K562 (cell line): Measurements from ENCODE around the gene NCKIPSD. TPM values are rescaled to one million over a fixed set of nuclear protein-coding genes. Genes with fewer than 3 reads are reported as not detected.

ENCODE experiments used
- ATAC-seq: fragments of 200-7000 bp; cut with Tn5 transposase; 3 replicates; pipeline ENCODE4 v1.9.1; 2020; ENCODE audit warnings: moderate library complexity
- BruUV-seq: library from RNA; stranded (reverse); fragments of 400-500 nt; replicated peaks from 2 replicates; lab custom pipeline; 2021; lab: Mats Ljungman, UMichigan
- CTCF ChIA-PET: fragments of 300-600 bp; formaldehyde crosslinking; extraction: SDS; loops from one replicate; lab custom pipeline; 2021; ENCODE audit warnings: low intra/inter-chr PET ratio; lab: Yijun Ruan, JAX
- POLR2A ChIA-PET: fragments of 300-600, 350-650 bp; sonication (Branson Sonifier 250); formaldehyde crosslinking; extraction: SDS; loops from one replicate; lab custom pipeline; 2021; ENCODE audit warnings: antibody characterized with exemption, inconsistent platforms; lab: Yijun Ruan, JAX
- DNase-seq, 4 experiments: peaks; one replicate each; pipeline versions ENCODE4 v3.0.0 to v3.0.0-alpha.2; 2011 to 2018; ENCODE audit warnings: low spot score in 3 of 4, mixed read lengths in 3 of 4; ENCODE audit errors: extremely low read depth in 1 of 4
- FAIRE-seq: peaks from 2 replicates; lab custom pipeline; 2011; peaks lifted over from hg19 to GRCh38; lab: Jason Lieb, UNC
- H2AFZ ChIP-seq: 2 replicates; pipeline ENCODE4 v1.6.0; 2011; ENCODE audit warnings: low read depth, low read length, control low read depth, inconsistent platforms
- H3K27ac ChIP-seq: fragments of 200-600 bp; 3 replicates; pipeline ENCODE4 v1.8.0; 2011; ENCODE audit warnings: low read depth, mild to moderate bottlenecking, control low read depth, inconsistent platforms, low read length, moderate library complexity, mixed read lengths; ENCODE audit errors: extremely low read depth
- H3K27me3 ChIP-seq, 2 experiments: fragments of 300-600 bp in 1 of 2; 2 replicates in 1 of 2; 3 replicates in 1 of 2; pipeline versions ENCODE4 v1.6.0 to v1.8.0; 2011; ENCODE audit warnings: inconsistent platforms in 2 of 2, low read length in 2 of 2, mild to moderate bottlenecking in 1 of 2, mixed read lengths in 1 of 2, moderate library complexity in 1 of 2; ENCODE audit not compliant: control insufficient read depth in 2 of 2, insufficient read depth in 2 of 2
- H3K36me3 ChIP-seq: fragments of 300-600 bp; 3 replicates; pipeline ENCODE4 v1.8.0; 2011; ENCODE audit warnings: mild to moderate bottlenecking, low read length, inconsistent platforms; ENCODE audit not compliant: control insufficient read depth, insufficient read depth
- H3K4me1 ChIP-seq, 2 experiments: fragments of 200-600 bp in 1 of 2; replicated peaks in 1 of 2; 2 replicates in 1 of 2; 3 replicates in 1 of 2; pipeline versions ENCODE4 v1.5.1 to v1.8.0; 2011; ENCODE audit warnings: inconsistent platforms in 2 of 2, low read length in 2 of 2, mild to moderate bottlenecking in 1 of 2, mixed read lengths in 1 of 2, moderate library complexity in 1 of 2; ENCODE audit not compliant: control insufficient read depth in 2 of 2, insufficient read depth in 2 of 2
- H3K4me2 ChIP-seq: 2 replicates; pipeline ENCODE4 v1.6.1; 2011; ENCODE audit warnings: low read length, control low read depth, inconsistent platforms, mixed read lengths; ENCODE audit not compliant: insufficient read depth
- H3K4me3 ChIP-seq: fragments of 200-600 bp; sonication (generic), shearing (Covaris generic); 2 replicates; pipeline ENCODE4 v1.5.1; 2016; ENCODE audit warnings: control low read depth, inconsistent platforms
- H3K79me2 ChIP-seq: fragments of 200-600 bp; 3 replicates; pipeline ENCODE4 v1.8.0; 2011; ENCODE audit warnings: low read length, inconsistent platforms; ENCODE audit not compliant: control insufficient read depth, insufficient read depth
- H3K9ac ChIP-seq, 2 experiments: 2 replicates each; pipeline versions ENCODE4 v1.6.0 to v1.6.1; 2011; ENCODE audit warnings: low read depth in 2 of 2, low read length in 2 of 2, control low read depth in 1 of 2, inconsistent platforms in 1 of 2, mild to moderate bottlenecking in 1 of 2, mixed read lengths in 1 of 2; ENCODE audit not compliant: insufficient read depth in 1 of 2
- H3K9me1 ChIP-seq: one replicate; pipeline ENCODE4 v1.6.0; 2011; ENCODE audit warnings: inconsistent platforms, mild to moderate bottlenecking, low read length, moderate library complexity; ENCODE audit not compliant: control insufficient read depth, insufficient read depth
- H3K9me3 ChIP-seq: replicated peaks from 2 replicates; pipeline ENCODE4 v1.5.1; 2011; ENCODE audit warnings: low read depth, low read length, inconsistent platforms; ENCODE audit not compliant: control insufficient read depth, insufficient read depth
- H4K20me1 ChIP-seq: replicated peaks from 2 replicates; pipeline ENCODE4 v1.6.1; 2011; ENCODE audit warnings: low read length, inconsistent platforms, mixed read lengths; ENCODE audit not compliant: control insufficient read depth, insufficient read depth
- CXXC5 ChIP-seq: fragments of 250-450 bp; sonication (Bioruptor Pico); IDR thresholded peaks from 2 replicates; pipeline ENCODE4 v1.8.0; 2022; ENCODE audit warnings: inconsistent platforms, mild to moderate bottlenecking, moderate library complexity
- DEAF1 ChIP-seq: fragments of 450-650 bp; formaldehyde crosslinking; IDR thresholded peaks from 2 replicates; pipeline ENCODE4 v1.4.0; 2020; ENCODE audit warnings: mild to moderate bottlenecking, moderate library complexity
- FOXP1 ChIP-seq: sonication (generic); formaldehyde crosslinking; IDR thresholded peaks from 2 replicates; pipeline ENCODE4 v1.8.0; 2022; ENCODE audit warnings: mild to moderate bottlenecking, missing genetic modification reagents
- JUND ChIP-seq, 2 experiments: IDR thresholded peaks; 2 replicates in 1 of 2; 3 replicates in 1 of 2; pipeline ENCODE4 v1.6.1; 2011; ENCODE audit warnings: borderline replicate concordance in 2 of 2, low read depth in 2 of 2, low read length in 2 of 2, improper control_type of control experiment in 1 of 2, missing biosample characterization in 1 of 2, missing genetic modification characterization in 1 of 2, missing genetic modification reagents in 1 of 2
- PHF8 ChIP-seq: fragments of 200-600 bp; sonication (generic); IDR thresholded peaks from 2 replicates; pipeline ENCODE4 v1.6.1; 2012; ENCODE audit warnings: mixed run types, mild to moderate bottlenecking, inconsistent platforms, low read length, moderate library complexity, borderline replicate concordance
- PTBP1 ChIP-seq: fragments of 200-400 bp; formaldehyde crosslinking; IDR thresholded peaks from 2 replicates; pipeline ENCODE4 v1.6.1; 2017; ENCODE audit warnings: low read depth, low read length
- RAD51 ChIP-seq: fragments of 450-650 bp; IDR thresholded peaks from 2 replicates; pipeline ENCODE4 v1.7.1; 2016; ENCODE audit warnings: low read depth, mild to moderate bottlenecking, borderline replicate concordance
- RBFOX2 ChIP-seq: fragments of 200-400 bp; formaldehyde crosslinking; IDR thresholded peaks from 2 replicates; pipeline ENCODE4 v1.6.1; 2017; ENCODE audit warnings: low read depth, mild to moderate bottlenecking, low read length, moderate library complexity
- SAP30 ChIP-seq: fragments of 200-600 bp; sonication (generic); IDR thresholded peaks from 2 replicates; pipeline ENCODE4 v1.6.1; 2012; ENCODE audit warnings: borderline replicate concordance, low read depth, mild to moderate bottlenecking, moderate library complexity, low read length, control low read depth, inconsistent platforms; ENCODE audit not compliant: insufficient read depth, poor library complexity, severe bottlenecking
- SNIP1 ChIP-seq: fragments of 450-650 bp; IDR thresholded peaks from 2 replicates; pipeline ENCODE4 v1.7.1; 2017; ENCODE audit warnings: low read depth, mild to moderate bottlenecking
- SNRNP70 ChIP-seq: fragments of 200-400 bp; formaldehyde crosslinking; optimal IDR thresholded peaks from 2 replicates; pipeline ENCODE3; 2017; ENCODE audit warnings: low read depth, low read length
- XRCC5 ChIP-seq: fragments of 200-400 bp; formaldehyde crosslinking; IDR thresholded peaks from 2 replicates; pipeline ENCODE4 v1.6.1; 2017; ENCODE audit warnings: low read depth, mild to moderate bottlenecking, low read length
- ZNF224 ChIP-seq: sonication (generic); formaldehyde crosslinking; IDR thresholded peaks from 2 replicates; pipeline ENCODE4 v1.8.0; 2022; ENCODE audit warnings: mild to moderate bottlenecking, missing genetic modification reagents
- WGBS: fragments of 100-300 bp; shearing (Covaris generic); methylation state at CpG from one replicate; pipeline ENCODE4 v1.1.6; 2016; ENCODE audit warnings: low coverage, mixed read lengths; ENCODE audit not compliant: insufficient coverage; ENCODE audit errors: missing lambda C conversion rate; 5-methylcytosine and 5-hydroxymethylcytosine counted together
- in situ Hi-C: fragments of 300-500 bp; cut with MboI; formaldehyde crosslinking; loops from 4 replicates; pipeline ENCODE4 v1.15.0; 2018; ENCODE audit warnings: inconsistent platforms, mixed read lengths
- intact Hi-C: fragments of 100-400 bp; cut with micrococcal nuclease; formaldehyde crosslinking; loops from 2 replicates; pipeline ENCODE4 v1.14.2; 2022
- polyA plus RNA-seq, 8 experiments: library from polyadenylated mRNA; depleted of rRNA in 4 of 8; stranded (reverse) in 5 of 8; unstranded in 3 of 8; fragments of >200 nt; fragmentation: Nextera tagmentation in 2 of 8; fragmentation: Illumina TruSeq in 1 of 8; extraction: Ambion mirVana in 2 of 8; extraction: Trizol in 1 of 8; gene quantifications; 2 replicates each; pipeline versions ENCODE4 v1.2.1 to v1.2.3, GENCODE V29; 2011 to 2014; ENCODE audit warnings: inconsistent platforms in 1 of 8, missing spikeins in 1 of 8
- total RNA-seq, 7 experiments: library from RNA; depleted of rRNA in 6 of 7; stranded (reverse); fragments of >200 nt in 6 of 7; fragmentation: Illumina TruSeq in 2 of 7; extraction: Trizol in 2 of 7; gene quantifications; 2 replicates each; pipeline versions ENCODE4 v1.2.1 to v1.2.3, GENCODE V29; 2011 to 2021; ENCODE audit warnings: low replicate concordance in 1 of 7
- TF ChIP-seq, protein P1 (sequence below), 2 experiments: IDR thresholded peaks; 2 replicates each; pipeline ENCODE4 v1.6.1; 2011; ENCODE audit warnings: borderline replicate concordance in 1 of 2, control low read depth in 1 of 2, low read depth in 1 of 2, low read length in 1 of 2, mild to moderate bottlenecking in 1 of 2, mixed read lengths in 1 of 2, moderate library complexity in 1 of 2; ENCODE audit not compliant: insufficient read depth in 1 of 2, insufficient read length in 1 of 2, poor library complexity in 1 of 2, severe bottlenecking in 1 of 2; ENCODE audit errors: extremely low read depth in 1 of 2

The NCKIPSD gene
- total and polyA plus RNA-seq, 9 of the 15 experiments (the other 6 are each of a cell fraction or from before 2014, with no cell fraction given): 0.49 to 24.4 (median 12.3) TPM

- TF ChIP-seq PHF8 (peak; percentile 69; the same call in 1 of the 2 replicates), SNIP1 (peak; percentile 41; the same call in 1 of the 2 replicates), FOXP1 (CRISPR knock-in tag) (peak; percentile 78), SAP30 (peak; percentile 41), XRCC5 (peak; percentile 73; the same call in 1 of the 2 replicates), SNRNP70 (no peak), PTBP1 (no peak)
These were observed 22.0 kb downstream of the NCKIPSD start (continued) for GRCh38 chr3:48663489-48664312.

DNA sequence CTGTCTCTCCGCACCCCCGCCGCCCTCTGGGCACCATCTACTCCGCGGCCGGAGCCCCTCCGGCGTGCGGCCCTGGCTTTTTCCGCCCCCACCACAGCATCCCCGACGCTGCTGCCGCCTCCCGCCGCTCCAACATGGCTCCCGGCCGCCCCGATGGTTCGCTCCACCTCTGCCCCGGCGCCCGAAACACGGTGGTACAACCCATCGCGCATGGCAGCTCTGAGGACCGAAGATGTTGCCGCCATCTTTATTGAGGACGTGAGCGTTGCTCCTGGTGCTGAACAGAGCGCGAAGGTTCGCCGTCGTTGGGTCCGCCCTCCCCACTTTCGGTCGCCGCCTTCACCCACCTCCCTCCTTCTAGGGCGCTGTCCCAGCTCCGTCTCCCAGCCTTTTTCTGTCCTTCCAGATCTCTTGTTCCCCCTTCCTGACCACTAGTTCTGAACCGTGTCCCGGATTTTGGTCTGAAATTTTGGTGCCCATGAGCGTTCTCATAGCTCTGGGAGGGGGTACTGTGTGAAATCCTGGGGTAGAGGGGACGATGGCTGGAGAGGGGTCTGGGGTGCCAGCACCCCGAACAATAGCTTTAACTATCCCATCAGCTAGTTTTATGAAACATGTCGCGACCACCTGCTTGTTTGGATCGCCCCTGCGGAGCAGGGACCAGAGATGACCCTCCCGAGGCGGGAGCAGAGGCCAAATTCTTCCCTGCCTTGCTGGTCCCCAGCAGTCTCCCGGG is 22.8 kb downstream of the NCKIPSD start, which contains the start of gene CELSR3:
TSS of gene CELSR3 (minus strand) at position 134 of the 736 bp plus-strand sequence. CDS start 252 bp downstream, outside the sequence.
- 3% methylated on average over 13 of the region's 52 CpGs for WGBS
- in situ Hi-C loops (no loop called here), intact Hi-C loops (no loop called here)
- no TSS peak for BruUV-seq
- ChIA-PET CTCF (interaction anchor here (0.6 kb wide), 1 partner anchor 390 kb away, joined by 3 read pairs; no protein-coding TSS in a partner anchor), POLR2A (interaction anchor here (0.6 to 1.7 kb wide), 9 partner anchors 11 to 367 kb away, joined by 3 to 7 read pairs (median 5); no protein-coding TSS in a partner anchor)
- Histone ChIP-seq H3K36me3 (peaks cover 2% of the 10 kb centered on the region; the same call in 1 of the 3 replicates), H3K9me3 (no peaks in the 10 kb centered on the region), H3K4me1 (peaks cover 2 to 36% of the 10 kb centered on the region in 2 experiments; a peak in 4 of 5 replicates), H3K9me1 (no peaks in the 10 kb centered on the region), H3K4me2 (peak within 1 kb of the TSS; percentile 81), H2AFZ (peak within 1 kb of the TSS; percentile 89), H3K79me2 (no peaks in the 10 kb centered on the region), H3K9ac (peak within 1 kb of the TSS; percentile 88 to 94), H3K4me3 (peak within 1 kb of the TSS; percentile 55), H4K20me1 (no peaks in the 10 kb centered on the region), H3K27ac (peak within 1 kb of the TSS; percentile 91), H3K27me3 (no peaks in the 10 kb centered on the region; a peak in 1 of 5 replicates)
- peak; percentile 65 for FAIRE-seq
- peak; percentile 39 to 84 (median 55) for DNase-seq
- ATAC-seq: peak; percentile 70
- TF ChIP-seq JUND (IDR thresholded peaks at IDR 0.05; ENCODE audit: borderline replicate concordance, low read depth, low read length) (peak; percentile 90), JUND (tag; IDR thresholded peaks at IDR 0.05; ENCODE audit: borderline replicate concordance, low read depth, low read length) (no peak), ZNF224 (CRISPR knock-in tag) (peak; percentile 86; the same call in 1 of the 2 replicates), CXXC5 (CRISPR knock-in tag) (peak; percentile 7; the same call in 1 of the 2 replicates), RBFOX2 (peak; percentile 12; the same call in 1 of the 2 replicates), DEAF1 (no peak), RAD51 (no peak)
- TF ChIP-seq, protein P1, sequence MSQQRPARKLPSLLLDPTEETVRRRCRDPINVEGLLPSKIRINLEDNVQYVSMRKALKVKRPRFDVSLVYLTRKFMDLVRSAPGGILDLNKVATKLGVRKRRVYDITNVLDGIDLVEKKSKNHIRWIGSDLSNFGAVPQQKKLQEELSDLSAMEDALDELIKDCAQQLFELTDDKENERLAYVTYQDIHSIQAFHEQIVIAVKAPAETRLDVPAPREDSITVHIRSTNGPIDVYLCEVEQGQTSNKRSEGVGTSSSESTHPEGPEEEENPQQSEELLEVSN (IDR thresholded peaks at IDR 0.05; ENCODE audit: borderline replicate concordance in 1 of 2, extremely low read depth in 1 of 2, insufficient read depth in 1 of 2, insufficient read length in 1 of 2, low read depth in 1 of 2, low read length in 1 of 2, poor library complexity in 1 of 2, severe bottlenecking in 1 of 2): peak; percentile 44 to 71
